HG02840 (cell line): Measurements from ENCODE around the gene RIMBP2.

Experiments
- ATAC-seq: cut with Tn5 transposase; IDR thresholded peaks from one replicate; pipeline ENCODE4 v1.9.1; 2021; ENCODE audit warnings: mild to moderate bottlenecking, moderate library complexity, moderate number of reproducible peaks; ENCODE audit not compliant: unreplicated experiment, low FRiP score

Gene RIMBP2

DNA sequence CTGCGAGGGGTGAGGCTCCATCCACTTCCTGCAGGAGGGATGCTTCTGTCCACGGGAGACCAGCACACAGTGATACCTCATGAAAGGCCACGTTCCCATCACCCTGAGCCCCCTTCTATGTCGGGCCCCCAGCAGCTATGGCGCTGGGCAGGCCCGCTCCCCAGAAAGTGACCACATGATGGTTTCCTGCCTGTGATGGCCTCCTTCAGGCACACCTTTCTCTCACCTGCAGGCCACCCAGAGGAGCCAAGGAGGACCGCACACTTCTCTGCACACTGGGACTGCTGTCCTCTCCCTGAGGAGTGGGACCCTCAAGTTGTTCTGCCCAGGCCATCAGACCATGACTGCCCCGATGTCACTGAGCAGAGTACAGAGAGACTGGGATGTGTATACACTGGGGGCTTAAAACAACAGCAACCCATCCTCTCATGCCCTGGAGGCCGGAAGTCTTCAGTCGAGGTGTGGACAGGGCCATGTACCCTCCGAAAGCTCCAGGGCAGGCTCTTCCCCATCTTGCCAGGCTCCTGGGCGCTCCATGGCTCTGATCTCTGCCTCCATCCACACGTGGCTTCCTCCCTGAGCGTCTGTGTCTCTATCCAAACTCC is 219.5 kb downstream of the RIMBP2 start:
- no peak for ATAC-seq

DNA sequence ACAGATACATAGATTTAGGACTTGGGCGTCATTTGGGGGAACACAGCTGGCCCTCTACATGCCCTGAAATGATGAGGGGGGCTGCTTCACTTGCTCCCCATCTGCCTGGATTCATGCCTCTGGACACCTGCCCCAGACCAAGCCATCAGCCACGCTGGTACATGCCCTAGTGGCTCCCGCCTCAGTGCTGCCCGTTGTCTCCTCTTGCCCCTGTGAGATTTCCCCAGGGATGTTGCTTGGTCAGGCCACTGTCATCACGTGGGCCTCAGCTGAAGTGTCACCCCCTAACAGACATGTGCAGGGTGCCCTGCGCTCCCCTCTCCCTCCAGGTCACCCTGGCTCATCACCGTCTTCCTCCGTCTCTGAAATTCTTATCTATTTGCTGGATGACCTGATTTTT is 220.9 kb downstream of the RIMBP2 start:
- ATAC-seq = no peak

- no peak for ATAC-seq
Measured at GRCh38 chr12:130494736-130495135, 221.4 kb downstream of the RIMBP2 start.

- no peak for ATAC-seq
Measured at GRCh38 chr12:130493951-130494350, 222.1 kb downstream of the RIMBP2 start.

GRCh38 chr12:130491421-130492357 is 224.4 kb downstream of the RIMBP2 start:
- no peak for ATAC-seq

GRCh38 chr12:130490674-130491073 is 225.4 kb downstream of the RIMBP2 start:
- ATAC-seq = no peak

GRCh38 chr12:130489293-130489692 is 226.8 kb downstream of the RIMBP2 start:
- no peak for ATAC-seq

GRCh38 chr12:130488358-130488710 is 227.8 kb downstream of the RIMBP2 start:
- no peak for ATAC-seq

GRCh38 chr12:130487636-130488357 is 228.3 kb downstream of the RIMBP2 start:
- no peak for ATAC-seq

GRCh38 chr12:130486891-130487416 is 229.1 kb downstream of the RIMBP2 start:
- ATAC-seq = no peak

- ATAC-seq = no peak
Measured at GRCh38 chr12:130486146-130486435, 230.0 kb downstream of the RIMBP2 start.

GRCh38 chr12:130485291-130486145 is 230.6 kb downstream of the RIMBP2 start:
- no peak for ATAC-seq

GRCh38 chr12:130484221-130484620 is 231.9 kb downstream of the RIMBP2 start:
- ATAC-seq = no peak

- ATAC-seq = no peak
Measured at GRCh38 chr12:130483616-130484180, 232.4 kb downstream of the RIMBP2 start.

DNA sequence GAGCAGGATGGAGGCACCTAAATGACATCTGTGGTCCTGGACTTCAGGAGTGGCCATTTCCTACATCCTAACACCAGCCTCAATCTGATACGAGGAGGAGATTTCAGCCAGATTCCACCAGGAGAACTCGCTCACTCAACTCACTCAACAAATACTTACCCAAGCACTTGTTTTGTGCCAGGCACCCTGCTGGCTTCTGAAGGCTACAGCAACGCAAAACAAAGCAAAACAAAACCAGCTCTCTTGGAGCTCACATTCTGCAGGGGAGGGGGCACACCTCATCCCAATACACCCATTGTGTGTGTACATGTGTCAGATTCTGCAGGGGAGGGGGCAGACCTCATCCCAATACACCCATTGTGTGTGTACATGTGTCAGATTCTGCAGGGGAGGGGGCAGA is 233.7 kb downstream of the RIMBP2 start:
- no peak for ATAC-seq

DNA sequence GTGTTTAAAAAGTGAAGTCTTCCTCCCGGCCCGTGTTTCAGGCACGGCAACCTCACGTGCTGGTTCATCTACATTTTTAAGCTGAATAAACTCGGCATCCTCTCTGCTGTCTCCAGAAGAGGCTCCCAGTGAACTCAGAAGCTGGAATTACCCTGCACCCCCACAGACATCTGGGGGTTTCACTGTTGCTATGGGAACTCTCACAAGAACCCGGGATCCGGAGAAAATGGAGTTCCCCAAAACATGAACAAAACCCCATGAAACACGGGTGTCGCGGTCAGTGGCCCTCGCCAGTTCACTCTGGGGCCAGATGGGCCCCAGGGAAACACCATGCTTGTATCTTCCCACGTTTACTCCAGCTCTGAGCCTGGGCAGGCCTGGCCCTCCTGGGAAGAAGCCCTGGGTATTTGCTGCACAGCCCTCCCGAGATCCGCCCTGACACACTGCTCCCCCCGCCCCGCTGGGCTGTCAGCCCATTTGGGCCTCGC is 234.7 kb downstream of the RIMBP2 start:
- no peak for ATAC-seq

- no peak for ATAC-seq
Measured at GRCh38 chr12:130480887-130481286, 235.2 kb downstream of the RIMBP2 start.

- ATAC-seq = no peak
Measured at GRCh38 chr12:130480231-130480630, 235.9 kb downstream of the RIMBP2 start.

DNA sequence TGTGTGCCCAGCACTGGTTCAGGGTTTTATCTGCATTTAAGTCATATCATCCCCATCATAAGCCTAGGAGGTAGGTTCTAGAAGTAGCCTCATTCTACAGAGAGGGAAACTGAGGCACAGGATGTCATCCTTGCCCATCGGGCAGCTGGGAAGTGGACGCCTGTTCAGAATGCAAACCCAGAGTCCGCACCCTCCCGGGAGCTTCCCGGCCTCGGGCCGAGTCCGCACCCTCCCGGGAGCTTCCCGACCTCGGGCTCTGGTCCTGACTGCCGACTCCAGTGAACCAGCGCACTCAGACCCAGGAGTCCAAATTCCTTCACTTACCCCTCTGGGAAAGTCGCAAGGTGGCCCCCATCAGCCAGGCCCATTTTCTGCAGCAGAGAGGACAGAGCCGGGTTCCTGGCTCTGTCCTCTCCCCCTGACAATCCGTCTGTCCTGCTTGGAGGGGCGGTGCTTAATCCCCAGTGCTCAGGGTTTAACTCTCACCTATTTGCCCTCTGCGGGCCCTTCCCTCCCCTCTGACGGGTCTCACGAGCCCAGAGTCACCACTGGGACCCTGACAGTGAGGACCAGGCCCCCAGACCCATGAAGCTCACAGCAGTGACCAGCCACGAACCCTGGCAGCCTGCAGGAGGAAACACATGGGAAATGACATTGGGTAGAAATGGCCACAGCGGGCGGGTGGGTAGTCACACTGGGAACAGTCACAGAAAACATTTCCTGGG is 236.5 kb downstream of the RIMBP2 start:
- ATAC-seq = no peak
